Measurements from ENCODE around the gene CADM4.

CADM4 gene

DNA sequence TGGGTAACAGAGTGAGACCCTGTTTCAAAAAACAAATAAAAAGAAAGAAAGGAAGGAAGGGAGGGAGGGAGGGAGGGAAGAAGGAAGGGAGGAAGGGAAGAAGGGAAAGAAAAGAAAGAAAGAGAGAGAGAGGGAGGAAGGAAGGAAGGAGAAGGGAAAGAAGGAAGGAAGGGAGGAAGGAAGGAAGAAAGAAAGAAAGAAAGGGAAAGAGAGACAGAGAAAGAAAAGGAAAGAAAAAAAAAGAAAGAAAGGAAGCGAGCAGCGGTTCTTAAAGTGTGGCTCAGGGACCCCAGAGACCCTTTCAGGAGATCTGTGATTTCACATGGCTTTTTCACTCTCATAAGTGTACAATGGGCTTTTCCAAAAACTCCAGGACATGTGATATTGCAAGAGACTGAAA lies 9.9 kb upstream of the CADM4 start:
- TF ChIP-seq GATA2 (IDR thresholded peaks at IDR 0.05; ENCODE audit: low read depth, low read length) (no peak), GATA3 (IDR thresholded peaks at IDR 0.05; ENCODE audit: low read depth, low read length) (no peak)

DNA sequence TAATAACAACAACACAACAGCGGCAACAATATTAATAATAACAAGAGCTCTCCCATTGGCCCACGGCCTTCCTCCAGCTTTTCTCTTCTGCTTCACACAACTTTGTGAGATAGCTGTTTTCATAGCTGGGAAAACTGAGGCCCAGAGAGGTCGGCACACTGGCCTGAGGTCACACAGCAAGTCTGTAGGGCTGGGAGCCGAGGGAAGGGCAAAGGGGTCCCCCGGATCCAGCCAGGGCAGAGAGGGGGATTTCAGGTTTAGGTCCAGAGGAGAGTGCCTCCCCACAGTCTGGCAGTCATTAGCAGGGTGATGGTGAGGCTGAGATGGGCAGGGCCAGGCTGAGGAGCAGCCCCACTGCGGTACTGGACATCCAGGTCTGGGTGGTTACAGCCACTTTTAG lies 9.0 kb upstream of the CADM4 start:
- TF ChIP-seq GATA3 (IDR thresholded peaks at IDR 0.05; ENCODE audit: low read depth, low read length) (no peak), GATA2 (IDR thresholded peaks at IDR 0.05; ENCODE audit: low read depth, low read length) (no peak)

DNA sequence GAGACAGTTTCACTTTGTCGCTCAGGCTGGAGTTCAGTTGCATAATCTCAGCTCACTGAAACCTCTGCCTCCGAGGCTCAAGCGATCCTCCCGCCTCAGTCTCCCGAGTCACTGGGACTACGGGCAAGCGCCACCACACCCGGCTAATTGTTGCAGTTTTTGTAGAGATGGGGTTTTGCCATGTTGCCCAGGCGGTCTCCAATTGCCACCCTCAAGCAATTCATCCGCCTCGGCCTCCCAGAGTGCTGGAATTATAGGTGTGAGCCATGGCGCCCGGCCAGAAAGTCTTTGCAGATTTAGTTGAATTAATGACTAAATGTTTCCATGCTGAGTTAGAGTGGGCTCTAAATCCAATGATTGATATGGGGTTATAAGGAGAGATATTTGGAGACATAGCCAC lies 4.5 kb upstream of the CADM4 start:
- TF ChIP-seq GATA3 (IDR thresholded peaks at IDR 0.05; ENCODE audit: low read depth, low read length), result no peak
- no peak for TF ChIP-seq GATA2 (IDR thresholded peaks at IDR 0.05; ENCODE audit: low read depth, low read length)

DNA sequence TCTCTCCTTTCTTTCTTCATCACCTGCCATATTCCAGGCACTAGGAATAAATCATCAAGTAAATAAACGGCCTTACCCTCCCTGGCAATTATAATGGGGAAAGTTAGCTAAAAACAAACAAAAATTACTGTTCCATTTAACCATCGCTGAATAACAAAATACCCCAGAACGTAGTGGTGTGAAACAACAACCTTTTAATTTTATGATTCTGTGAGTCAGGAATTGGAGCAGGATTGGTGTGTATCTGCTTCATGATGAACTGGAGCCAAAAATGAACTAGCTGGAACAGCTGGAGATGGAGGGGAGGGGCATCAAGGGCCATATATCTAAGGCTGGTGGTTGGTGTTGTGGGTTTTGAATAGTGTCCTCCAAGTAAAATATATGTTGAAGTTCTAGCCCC lies 3.7 kb upstream of the CADM4 start:
- TF ChIP-seq GATA3 (IDR thresholded peaks at IDR 0.05; ENCODE audit: low read depth, low read length) (no peak), GATA2 (IDR thresholded peaks at IDR 0.05; ENCODE audit: low read depth, low read length) (no peak)

DNA sequence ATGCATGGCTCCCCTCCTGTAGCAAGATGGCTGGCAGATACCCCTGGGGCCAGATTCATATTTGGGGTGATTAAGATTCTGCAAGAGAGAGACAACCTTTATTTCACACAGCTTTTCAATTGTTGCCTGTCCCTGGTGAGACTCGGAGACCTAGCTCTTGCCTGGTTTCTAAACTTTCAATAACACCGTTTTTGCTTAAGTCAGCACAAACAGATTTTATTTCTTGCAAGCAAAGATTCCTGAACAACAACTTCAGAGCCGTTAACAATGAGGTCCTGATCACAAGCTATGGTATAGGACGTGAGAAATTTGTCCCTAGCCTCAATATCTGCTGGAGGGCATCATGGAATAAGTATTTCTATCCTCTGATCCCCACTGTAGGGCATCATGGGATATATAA lies 2.9 kb upstream of the CADM4 start:
- no peak for TF ChIP-seq GATA3 (IDR thresholded peaks at IDR 0.05; ENCODE audit: low read depth, low read length)
- TF ChIP-seq GATA2 (IDR thresholded peaks at IDR 0.05; ENCODE audit: low read depth, low read length), result no peak

GRCh38 chr19:43641333-43641732 lies 1.7 kb upstream of the CADM4 start:
- TF ChIP-seq GATA3 (IDR thresholded peaks at IDR 0.05; ENCODE audit: low read depth, low read length) (no peak), GATA2 (IDR thresholded peaks at IDR 0.05; ENCODE audit: low read depth, low read length) (no peak)

DNA sequence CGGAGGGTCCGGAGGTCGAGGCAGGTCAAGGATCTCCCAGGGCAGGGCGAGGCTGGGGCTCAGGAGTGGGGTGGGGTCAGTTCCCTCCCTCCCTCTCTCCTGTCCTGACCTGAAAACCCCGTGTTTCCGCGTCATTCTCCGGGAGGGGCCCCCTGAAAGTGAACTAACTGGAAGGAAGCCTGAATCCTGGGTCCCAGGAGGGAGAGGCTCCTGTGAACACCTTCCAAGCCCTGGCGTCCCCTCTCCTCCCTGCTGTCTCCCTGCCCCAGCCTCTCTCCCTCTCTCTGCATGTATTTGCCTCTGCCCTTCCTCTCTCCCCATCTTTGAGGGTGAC lies 741 bp upstream of the CADM4 start:
- no peak for TF ChIP-seq GATA2 (IDR thresholded peaks at IDR 0.05; ENCODE audit: low read depth, low read length)
- no peak for TF ChIP-seq GATA3 (IDR thresholded peaks at IDR 0.05; ENCODE audit: low read depth, low read length)

DNA sequence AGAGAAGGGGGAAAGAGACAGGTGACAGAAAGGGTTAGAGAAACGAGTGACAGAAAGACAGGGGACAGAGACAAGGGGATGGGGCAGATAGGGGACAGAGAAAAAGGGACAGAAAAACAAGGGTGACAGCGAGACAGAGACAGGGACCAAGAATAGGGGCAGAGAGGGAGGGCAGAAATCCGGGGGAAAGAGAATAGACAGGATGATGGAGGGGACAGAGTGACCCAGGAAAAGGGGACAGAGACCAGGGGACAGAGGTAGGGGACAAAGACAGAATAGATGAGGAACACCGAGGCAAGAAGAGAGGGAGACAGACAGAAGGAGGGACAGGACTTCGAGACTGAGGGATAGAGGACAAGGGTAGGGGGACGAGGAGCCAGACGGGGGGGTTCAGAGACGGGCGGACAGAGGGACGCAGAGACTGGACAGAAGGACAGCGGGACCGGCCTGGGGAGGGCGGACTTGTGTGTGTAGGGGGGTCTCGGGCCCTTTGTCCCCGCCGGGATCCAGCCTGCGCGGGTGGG lies 593 bp downstream of the CADM4 start:
- TF ChIP-seq GATA2 (IDR thresholded peaks at IDR 0.05; ENCODE audit: low read depth, low read length) (no peak), GATA3 (IDR thresholded peaks at IDR 0.05; ENCODE audit: low read depth, low read length) (no peak)

DNA sequence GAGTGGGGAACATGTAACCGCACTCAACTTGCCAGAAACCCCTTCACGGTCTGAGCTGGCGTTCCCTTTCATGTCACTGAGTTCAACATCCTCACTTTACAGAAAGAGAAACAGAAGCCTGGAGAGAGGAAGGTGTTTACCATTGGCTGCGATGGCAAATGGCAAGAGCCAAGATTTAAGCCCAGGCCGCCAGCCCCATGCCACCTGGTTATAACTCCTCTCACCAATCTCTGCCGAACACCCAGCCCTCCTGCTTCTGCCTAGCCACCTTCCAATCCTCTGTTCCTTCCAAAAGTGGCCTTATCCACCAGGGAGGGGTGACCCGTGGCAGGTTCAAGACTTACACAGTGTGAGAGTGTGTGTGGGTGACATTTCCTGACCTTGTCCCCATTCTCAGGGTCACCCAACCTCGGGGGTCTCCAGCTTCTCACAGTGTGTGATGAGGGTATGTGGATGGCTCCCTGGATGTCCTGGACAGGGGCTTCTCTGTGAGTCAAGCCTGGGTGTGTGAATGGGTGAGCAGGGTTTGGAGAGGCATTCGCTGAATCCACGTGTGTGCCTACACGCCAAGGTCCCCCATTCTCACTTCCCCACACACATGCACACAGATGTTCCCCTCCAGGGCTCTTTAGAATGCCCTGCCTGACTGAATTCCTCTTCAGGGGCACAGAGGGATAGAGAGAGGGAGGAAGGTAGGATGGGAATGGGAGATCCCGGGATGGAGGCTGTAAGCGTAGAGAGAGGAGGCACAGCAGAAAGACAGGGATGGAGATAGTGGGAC lies 1.2 kb downstream of the CADM4 start:
- TF ChIP-seq GATA3 (IDR thresholded peaks at IDR 0.05; ENCODE audit: low read depth, low read length) (no peak), GATA2 (IDR thresholded peaks at IDR 0.05; ENCODE audit: low read depth, low read length) (no peak)

DNA sequence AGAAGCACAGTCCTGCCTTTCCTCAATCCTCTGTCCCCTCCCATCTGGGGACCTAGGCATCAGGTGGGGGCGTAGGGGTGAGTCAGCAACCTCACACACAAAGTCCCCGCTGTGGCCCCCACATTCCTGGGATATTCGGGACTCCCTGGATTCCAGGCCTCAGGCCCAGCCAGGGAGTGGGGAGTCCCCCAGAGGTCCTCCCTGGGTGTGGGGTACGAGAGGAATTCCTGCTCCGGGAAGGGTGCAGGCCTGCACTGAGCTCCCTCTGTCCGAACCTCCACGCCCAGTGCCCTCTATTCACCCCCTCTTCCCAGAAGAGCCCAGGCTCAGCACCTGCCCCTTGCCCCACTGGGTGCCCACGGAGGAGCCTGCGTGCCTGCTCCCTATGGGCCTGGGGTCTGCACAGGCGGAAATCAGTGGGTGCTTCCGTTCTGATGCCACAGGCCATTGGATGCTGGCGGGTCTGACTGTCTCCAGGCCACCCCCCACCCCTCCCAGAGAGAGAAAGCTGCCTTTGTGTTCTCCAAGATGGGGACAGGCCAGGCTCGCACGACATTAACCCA lies 3.4 kb downstream of the CADM4 start:
- TF ChIP-seq GATA2 (IDR thresholded peaks at IDR 0.05; ENCODE audit: low read depth, low read length), result no peak
- no peak for TF ChIP-seq GATA3 (IDR thresholded peaks at IDR 0.05; ENCODE audit: low read depth, low read length)

GRCh38 chr19:43634872-43635560 lies 4.6 kb downstream of the CADM4 start:
- no peak for TF ChIP-seq GATA3 (IDR thresholded peaks at IDR 0.05; ENCODE audit: low read depth, low read length)
- no peak for TF ChIP-seq GATA2 (IDR thresholded peaks at IDR 0.05; ENCODE audit: low read depth, low read length)

DNA sequence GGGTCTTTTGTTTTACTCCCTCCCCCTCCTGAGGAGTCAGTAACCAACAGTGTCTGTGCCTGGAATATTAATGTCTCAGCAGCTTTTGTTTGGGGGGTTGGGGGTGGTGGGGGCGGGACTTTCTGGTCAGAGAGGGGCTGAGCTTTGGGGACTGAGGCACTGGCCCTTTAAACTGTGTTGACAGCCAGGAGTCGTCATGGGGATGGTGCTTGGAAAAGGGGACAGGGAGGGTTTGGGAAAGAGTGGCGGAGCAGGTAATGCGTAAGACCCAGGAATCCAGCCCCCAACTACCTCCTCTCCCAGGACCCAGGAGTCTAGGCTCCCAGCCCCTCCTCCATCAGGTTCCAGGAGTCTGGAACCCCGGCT lies 5.2 kb downstream of the CADM4 start:
- no peak for TF ChIP-seq GATA3 (IDR thresholded peaks at IDR 0.05; ENCODE audit: low read depth, low read length)
- no peak for TF ChIP-seq GATA2 (IDR thresholded peaks at IDR 0.05; ENCODE audit: low read depth, low read length)

DNA sequence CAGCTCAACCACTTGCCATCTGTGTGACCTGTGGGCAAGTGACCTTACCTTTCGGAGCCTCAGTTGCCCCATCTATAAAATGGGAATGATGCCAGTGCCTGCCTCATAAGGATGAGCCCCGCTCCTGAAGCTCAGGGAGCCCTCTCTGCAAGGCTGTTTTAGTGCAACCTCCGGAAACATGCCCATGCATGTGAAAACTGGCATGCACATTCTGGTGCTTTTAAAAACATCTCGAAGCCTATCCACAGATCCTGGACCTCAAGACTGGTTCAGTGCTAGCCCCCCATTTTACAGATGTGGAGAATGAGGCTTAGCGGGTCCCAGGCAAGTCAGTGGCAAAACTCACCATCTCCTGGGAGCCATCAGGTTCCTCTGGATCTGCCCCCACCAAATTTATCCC lies 5.6 kb downstream of the CADM4 start:
- TF ChIP-seq GATA2 (IDR thresholded peaks at IDR 0.05; ENCODE audit: low read depth, low read length) (no peak), GATA3 (IDR thresholded peaks at IDR 0.05; ENCODE audit: low read depth, low read length) (no peak)

DNA sequence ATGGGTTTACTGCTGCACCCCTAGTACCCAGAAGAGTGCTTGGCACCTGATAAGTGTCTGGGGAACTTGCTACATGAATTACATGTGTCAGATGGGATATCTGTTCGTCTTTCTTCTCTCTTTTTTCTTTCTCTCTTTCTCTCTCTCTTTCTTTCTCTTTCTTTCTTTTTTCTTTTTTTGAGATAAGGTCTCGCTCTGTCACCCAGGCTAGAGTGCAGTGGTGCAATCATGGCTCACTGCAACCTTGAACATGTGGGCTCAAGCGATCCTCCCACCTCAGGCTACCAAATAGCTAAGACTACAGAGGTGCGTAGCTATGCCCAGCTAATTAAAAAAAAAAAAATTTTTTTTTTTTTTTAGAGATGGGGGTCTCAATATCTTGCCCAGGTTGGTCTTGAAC lies 6.1 kb downstream of the CADM4 start:
- no peak for TF ChIP-seq GATA3 (IDR thresholded peaks at IDR 0.05; ENCODE audit: low read depth, low read length)
- no peak for TF ChIP-seq GATA2 (IDR thresholded peaks at IDR 0.05; ENCODE audit: low read depth, low read length)

DNA sequence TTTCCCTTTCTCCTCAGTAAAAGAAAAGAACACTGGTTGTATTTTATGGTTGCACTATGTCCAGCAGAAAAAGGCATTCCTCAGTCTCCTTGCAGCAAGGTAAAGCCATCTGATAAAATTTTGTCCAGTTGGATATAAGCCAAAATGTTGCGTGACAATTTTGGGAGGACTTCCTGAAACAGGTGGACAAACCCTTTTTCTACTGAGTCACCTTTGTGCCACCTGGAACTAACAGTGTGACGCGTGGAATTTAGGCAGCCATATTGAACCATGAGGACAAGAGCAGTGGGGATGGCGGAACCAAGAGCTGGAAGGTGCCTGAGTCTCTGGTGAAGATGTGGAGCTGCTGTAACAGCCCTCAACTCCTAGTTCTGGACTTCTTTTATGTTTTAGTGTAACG lies 8.2 kb downstream of the CADM4 start:
- no peak for TF ChIP-seq GATA2 (IDR thresholded peaks at IDR 0.05; ENCODE audit: low read depth, low read length)
- no peak for TF ChIP-seq GATA3 (IDR thresholded peaks at IDR 0.05; ENCODE audit: low read depth, low read length)

All from SH-SY5Y (cell line).